ENCODE measurements around the gene CAPZA2. TPM values are rescaled to one million over a fixed set of nuclear protein-coding genes. Genes with fewer than 3 reads are reported as not detected.
"Not testable (repeated sequence)": the region's sequence is repeated elsewhere in the genome, so short reads cannot be mapped to it uniquely, and the experiment has no call there.

The CAPZA2 gene
- total and polyA plus RNA-seq, 8 donors: 13.9 to 1,001 (median 83.3) TPM

DNA sequence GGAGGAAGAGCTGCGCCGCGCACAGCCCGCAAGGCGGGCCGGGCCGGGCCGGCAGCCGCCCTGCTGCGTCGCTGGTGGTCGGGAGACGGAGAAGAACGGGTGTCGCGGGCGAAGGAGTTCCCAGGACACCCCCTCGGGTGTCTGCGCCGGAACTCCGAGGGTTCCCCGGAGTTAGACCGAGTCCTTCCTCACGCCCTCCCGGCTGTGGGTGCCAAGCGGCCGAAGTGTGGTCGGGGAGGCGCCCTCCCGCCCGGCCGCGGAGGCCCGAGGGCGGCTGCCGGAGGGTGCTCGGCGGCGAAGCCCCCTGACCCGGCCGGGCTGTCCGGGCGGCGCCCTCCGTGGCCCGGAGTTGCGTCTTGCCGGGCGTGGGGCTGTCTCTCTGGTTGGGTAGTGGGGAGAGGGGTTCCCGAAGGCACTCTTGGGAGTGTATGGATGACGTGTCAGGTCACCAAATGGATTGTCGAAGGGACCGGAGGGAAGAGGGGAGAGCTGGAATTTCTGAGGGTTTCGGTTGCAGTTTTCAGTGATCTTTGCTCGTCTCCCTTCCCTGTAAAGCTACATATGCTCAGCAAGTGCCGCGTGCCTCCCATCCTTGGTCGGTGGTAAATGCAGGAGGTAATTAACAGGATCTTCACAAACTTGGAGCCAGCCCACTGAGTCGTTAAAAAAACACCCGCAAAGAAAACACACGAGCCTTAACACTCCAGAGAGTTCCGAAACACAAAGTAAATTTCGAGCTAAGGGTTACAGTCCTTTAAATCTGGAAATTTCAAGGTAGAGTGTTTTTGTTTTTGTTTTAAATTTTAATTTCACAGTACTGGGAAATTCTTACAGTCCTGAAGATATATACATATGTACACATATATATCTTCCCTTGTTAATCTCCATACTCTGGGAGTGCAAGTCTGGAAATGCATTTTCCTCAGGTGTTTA is 91.8 kb downstream of the CAPZA2 start:
- intact Hi-C loops (cut with DNase I; ENCODE audit: low total_unique reads): no loop called here
- H3K4me1 ChIP-seq: peaks cover 21 to 43% (median 33%) of the 10 kb centered on the region in 4 donors
- WGBS, 5 donors: 0 to 3% (median 1%) methylated on average over 12 to 63 of the region's 63 CpGs
- no peaks in the 10 kb centered on the region for H3K9me3 ChIP-seq
- peak overlapping the region; percentile 96 to 99 (median 99) for H3K27ac ChIP-seq
- TF ChIP-seq EP300 (IDR thresholded peaks at IDR 0.05) (no peak), POLR2AphosphoS5 (IDR thresholded peaks at IDR 0.05) (peak in 2 of 3 donors; percentile 21 to 48)
- DNase-seq: peak; percentile 51 to 93
- H3K27me3 ChIP-seq: no peaks in the 10 kb centered on the region
- H3K36me3 ChIP-seq: no peaks in the 10 kb centered on the region
- peak overlapping the region; percentile 67 to 98 (median 84) for H3K4me3 ChIP-seq

DNA sequence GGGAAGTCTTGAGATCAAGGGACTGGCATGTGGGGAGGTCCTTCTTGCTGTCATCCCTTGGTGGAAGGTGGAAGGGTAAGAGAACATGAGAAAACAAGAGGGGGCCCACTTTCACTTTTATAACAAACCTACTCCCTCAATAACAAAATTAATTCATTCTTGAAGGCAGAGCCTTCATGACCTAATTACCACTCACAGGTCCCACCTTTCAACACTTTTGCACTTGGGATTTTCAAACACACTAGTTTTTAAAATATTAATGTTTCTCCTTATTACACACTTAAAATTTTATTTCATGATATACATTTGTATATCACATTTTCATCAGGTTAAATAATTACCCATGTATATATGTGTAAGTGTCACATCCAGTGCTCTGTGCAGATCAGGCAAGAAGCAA is 93.0 kb downstream of the CAPZA2 start:
- no peaks in the 10 kb centered on the region for H3K9me3 ChIP-seq
- H3K36me3 ChIP-seq: no peaks in the 10 kb centered on the region
- H3K4me1 ChIP-seq: peaks cover 21 to 43% (median 33%) of the 10 kb centered on the region in 4 donors
- DNase-seq: no peak
- TF ChIP-seq POLR2AphosphoS5 (IDR thresholded peaks at IDR 0.05) (no peak), POLR2A (IDR thresholded peaks at IDR 0.05) (no peak), EP300 (IDR thresholded peaks at IDR 0.05) (no peak)
- TF ChIP-seq, protein P1, sequence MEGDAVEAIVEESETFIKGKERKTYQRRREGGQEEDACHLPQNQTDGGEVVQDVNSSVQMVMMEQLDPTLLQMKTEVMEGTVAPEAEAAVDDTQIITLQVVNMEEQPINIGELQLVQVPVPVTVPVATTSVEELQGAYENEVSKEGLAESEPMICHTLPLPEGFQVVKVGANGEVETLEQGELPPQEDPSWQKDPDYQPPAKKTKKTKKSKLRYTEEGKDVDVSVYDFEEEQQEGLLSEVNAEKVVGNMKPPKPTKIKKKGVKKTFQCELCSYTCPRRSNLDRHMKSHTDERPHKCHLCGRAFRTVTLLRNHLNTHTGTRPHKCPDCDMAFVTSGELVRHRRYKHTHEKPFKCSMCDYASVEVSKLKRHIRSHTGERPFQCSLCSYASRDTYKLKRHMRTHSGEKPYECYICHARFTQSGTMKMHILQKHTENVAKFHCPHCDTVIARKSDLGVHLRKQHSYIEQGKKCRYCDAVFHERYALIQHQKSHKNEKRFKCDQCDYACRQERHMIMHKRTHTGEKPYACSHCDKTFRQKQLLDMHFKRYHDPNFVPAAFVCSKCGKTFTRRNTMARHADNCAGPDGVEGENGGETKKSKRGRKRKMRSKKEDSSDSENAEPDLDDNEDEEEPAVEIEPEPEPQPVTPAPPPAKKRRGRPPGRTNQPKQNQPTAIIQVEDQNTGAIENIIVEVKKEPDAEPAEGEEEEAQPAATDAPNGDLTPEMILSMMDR (IDR thresholded peaks at IDR 0.05): no peak
- H3K27ac ChIP-seq: peak overlapping the region in 3 of 5 donors; percentile 58 to 99 (median 98)
- no peaks in the 10 kb centered on the region for H3K27me3 ChIP-seq
- intact Hi-C loops (cut with DNase I; ENCODE audit: low total_unique reads): no loop called here
- peak overlapping the region in 3 of 4 donors; percentile 67 to 86 (median 83) for H3K4me3 ChIP-seq

DNA sequence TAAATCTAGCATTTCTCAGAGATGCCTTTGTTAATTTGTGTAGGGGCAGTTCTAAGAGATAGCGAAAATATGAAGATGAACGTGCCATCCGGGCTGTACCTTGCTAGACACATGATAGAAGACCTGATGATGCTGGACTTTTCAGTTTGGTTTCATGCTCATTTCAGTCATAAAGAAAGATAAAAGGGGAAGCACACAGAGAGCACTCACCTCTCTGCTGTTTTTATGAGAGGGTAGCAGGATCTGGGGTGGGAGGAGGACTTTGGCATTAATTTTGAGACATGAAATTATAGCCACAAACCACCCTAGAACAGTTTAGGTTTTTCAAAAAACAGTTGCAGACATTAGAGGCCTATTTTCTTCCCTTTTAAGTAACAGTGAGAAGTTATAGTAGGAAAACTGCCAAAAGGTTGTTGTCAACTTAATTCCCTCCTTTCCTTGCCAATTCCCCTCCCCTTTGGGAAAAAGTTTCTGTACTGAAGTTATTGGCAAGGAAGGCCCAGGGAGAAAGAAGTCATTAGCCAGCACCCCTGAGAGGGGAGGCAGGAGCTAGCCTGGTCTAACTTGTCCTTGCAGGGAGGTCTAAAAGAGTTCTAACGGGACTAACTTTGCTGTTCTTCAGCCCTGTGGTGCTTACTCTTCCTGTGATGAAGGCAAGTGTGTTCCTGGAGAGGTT is 93.6 kb downstream of the CAPZA2 start:
- peak in 1 of 2 donors; percentile 45 for DNase-seq
- intact Hi-C loops (cut with DNase I; ENCODE audit: low total_unique reads): no loop called here
- WGBS, 5 donors: 39 to 56% (median 47%) methylated on average over 4 of the region's 4 CpGs

DNA sequence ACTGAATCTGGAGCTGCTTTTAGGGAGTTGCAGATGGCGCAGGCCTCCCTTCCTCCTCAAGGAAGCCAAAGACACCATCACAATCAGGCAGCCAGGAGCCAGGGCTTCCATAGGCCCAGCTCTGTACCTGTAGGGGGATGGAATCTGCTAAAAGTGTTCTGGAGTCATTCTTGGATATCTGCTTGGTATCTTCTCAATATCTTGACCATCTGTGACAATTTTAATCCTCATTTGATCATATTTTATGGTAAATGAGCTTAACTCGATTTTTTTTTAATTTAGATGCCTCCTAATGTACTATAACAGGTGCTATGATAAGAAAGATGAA is 94.1 kb downstream of the CAPZA2 start:
- WGBS, 5 donors: 69 to 81% (median 75%) methylated on average over 2 of the region's 2 CpGs
- TF ChIP-seq EP300 (IDR thresholded peaks at IDR 0.05) (no peak), POLR2A (IDR thresholded peaks at IDR 0.05) (no peak)
- no peaks in the 10 kb centered on the region for H3K27me3 ChIP-seq

More for the DNA sequence above, 93.6 kb downstream of the CAPZA2 start:
- Histone ChIP-seq H3K9me3 (no peaks in the 10 kb centered on the region), H3K4me3 (no peak overlapping the region), H3K27me3 (no peaks in the 10 kb centered on the region), H3K36me3 (no peaks in the 10 kb centered on the region), H3K27ac (peak overlapping the region; percentile 1 to 99 (median 58)), H3K4me1 (peaks cover 21 to 43% (median 33%) of the 10 kb centered on the region in 4 donors)
- no peak for TF ChIP-seq EP300 (IDR thresholded peaks at IDR 0.05)
- no peak for TF ChIP-seq POLR2AphosphoS5 (IDR thresholded peaks at IDR 0.05)
- TF ChIP-seq, protein P1 (IDR thresholded peaks at IDR 0.05): no peak
- no peak for TF ChIP-seq POLR2A (IDR thresholded peaks at IDR 0.05)

DNA sequence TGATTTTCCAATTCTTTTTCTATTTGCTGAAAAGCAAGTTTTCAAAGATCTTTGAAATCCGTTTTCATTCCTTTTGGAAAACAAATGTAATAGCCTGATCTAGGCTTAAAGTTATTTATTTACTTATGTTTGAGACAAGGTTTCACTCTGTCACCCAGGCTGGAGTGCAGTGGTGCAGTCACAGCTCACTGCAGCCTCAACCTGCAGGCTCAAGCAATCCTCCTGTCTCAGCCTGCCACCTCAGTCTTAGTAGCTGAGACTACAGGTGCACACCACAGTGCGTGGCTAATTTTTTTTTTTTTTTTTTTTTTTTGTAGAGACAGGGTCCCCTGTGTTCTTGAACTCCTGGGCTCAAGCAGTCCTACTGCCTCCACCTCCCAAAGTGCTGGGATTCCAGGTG is 95.5 kb downstream of the CAPZA2 start:
- intact Hi-C loops (cut with DNase I; ENCODE audit: low total_unique reads): no loop called here
- Histone ChIP-seq H3K4me1 (peaks cover 15 to 28% (median 21%) of the 10 kb centered on the region in 4 donors), H3K4me3 (no peak overlapping the region), H3K36me3 (no peaks in the 10 kb centered on the region), H3K27ac (no peak overlapping the region), H3K9me3 (no peaks in the 10 kb centered on the region), H3K27me3 (no peaks in the 10 kb centered on the region)
- DNase-seq: no peak
- WGBS, 5 donors: 55 to 87% (median 60%) methylated on average over 2 of the region's 2 CpGs
- TF ChIP-seq POLR2AphosphoS5 (IDR thresholded peaks at IDR 0.05) (no peak), EP300 (IDR thresholded peaks at IDR 0.05) (no peak), POLR2A (IDR thresholded peaks at IDR 0.05) (no peak)
- TF ChIP-seq, protein P1 (IDR thresholded peaks at IDR 0.05): no peak

More for the DNA sequence above, 94.1 kb downstream of the CAPZA2 start:
- Histone ChIP-seq H3K4me3 (no peak overlapping the region), H3K36me3 (no peaks in the 10 kb centered on the region), H3K4me1 (peaks cover 21 to 41% (median 33%) of the 10 kb centered on the region in 4 donors), H3K9me3 (no peaks in the 10 kb centered on the region), H3K27ac (peak overlapping the region; percentile 1 to 99 (median 58))
- intact Hi-C loops (cut with DNase I; ENCODE audit: low total_unique reads): no loop called here
- DNase-seq: no peak

DNA sequence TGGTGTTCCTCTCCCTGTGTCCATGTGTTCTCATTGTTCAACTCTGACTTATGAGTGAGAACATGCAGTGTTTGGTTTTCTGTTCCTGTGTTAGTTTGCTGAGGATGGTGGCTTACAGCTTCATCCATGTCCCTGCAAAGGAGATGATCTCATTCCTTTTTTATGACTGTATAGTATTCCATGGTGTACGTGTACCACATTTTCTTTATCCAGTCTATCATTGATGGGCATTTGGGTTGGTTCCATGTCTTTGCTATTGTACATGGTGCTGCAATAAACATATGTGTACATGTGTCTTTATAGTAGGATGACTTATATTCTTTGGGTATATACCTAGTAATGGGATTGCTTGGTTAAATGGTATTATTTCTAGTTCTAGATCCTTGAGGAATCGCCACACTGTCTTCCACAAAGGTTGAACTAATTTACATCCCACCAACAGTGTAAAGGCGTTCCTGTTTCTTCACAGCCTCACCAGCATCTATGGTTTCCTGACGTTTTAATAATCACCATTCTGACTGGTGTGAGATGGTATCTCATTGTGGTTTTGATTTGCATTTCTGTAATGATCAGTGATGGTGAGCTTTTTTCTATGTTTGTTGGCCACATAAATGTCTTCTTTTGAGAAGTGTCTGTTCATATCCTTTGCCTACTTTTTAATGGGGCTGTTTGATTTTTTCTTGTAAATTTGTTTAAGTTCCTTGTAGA is 99.7 kb downstream of the CAPZA2 start:
- DNase-seq; intact Hi-C loops (cut with DNase I; ENCODE audit: low total_unique reads); H3K4me3 ChIP-seq; H3K27ac ChIP-seq; H3K9me3 ChIP-seq; H3K27me3 ChIP-seq; H3K36me3 ChIP-seq: not testable (repeated sequence)
- peaks cover 0 to 13% (median 0%) of the 10 kb centered on the region in 4 donors for H3K4me1 ChIP-seq
- 84 to 90% (median 86%) methylated on average over 4 of the region's 4 CpGs for WGBS, 5 donors
